ENCODE measurements around the gene EYA2.
A peak's percentile ranks its signal among the peaks of the same experiment; 100 is the strongest.

EYA2 gene

DNA sequence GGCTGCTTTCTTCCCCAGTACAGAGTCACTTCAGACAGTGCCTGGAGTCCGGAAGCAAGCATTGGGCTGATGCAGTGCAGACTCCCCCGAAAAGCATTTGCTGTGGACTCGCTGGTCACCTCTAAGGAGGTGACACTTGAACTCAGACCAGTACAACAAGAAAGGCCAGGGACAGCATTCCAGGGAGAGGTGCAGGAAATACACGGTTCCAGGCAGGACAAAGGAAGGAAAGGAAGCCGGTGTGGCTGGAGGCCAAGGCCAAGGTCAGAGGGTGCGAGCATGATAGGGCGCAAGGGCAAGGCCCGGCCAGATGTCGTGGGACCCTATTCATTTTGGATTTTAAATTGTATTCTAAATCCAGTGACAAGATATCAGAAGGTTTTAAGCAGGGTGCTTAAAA, 300.9 kb downstream of the EYA2 start:
- TF ChIP-seq, protein P1, sequence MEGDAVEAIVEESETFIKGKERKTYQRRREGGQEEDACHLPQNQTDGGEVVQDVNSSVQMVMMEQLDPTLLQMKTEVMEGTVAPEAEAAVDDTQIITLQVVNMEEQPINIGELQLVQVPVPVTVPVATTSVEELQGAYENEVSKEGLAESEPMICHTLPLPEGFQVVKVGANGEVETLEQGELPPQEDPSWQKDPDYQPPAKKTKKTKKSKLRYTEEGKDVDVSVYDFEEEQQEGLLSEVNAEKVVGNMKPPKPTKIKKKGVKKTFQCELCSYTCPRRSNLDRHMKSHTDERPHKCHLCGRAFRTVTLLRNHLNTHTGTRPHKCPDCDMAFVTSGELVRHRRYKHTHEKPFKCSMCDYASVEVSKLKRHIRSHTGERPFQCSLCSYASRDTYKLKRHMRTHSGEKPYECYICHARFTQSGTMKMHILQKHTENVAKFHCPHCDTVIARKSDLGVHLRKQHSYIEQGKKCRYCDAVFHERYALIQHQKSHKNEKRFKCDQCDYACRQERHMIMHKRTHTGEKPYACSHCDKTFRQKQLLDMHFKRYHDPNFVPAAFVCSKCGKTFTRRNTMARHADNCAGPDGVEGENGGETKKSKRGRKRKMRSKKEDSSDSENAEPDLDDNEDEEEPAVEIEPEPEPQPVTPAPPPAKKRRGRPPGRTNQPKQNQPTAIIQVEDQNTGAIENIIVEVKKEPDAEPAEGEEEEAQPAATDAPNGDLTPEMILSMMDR (conservative IDR thresholded peaks at IDR 0.05; ENCODE audit: low read length): no peak
- no peak for TF ChIP-seq EZH2phosphoT487 (IDR thresholded peaks at IDR 0.05; ENCODE audit: borderline replicate concordance)
- no peak overlapping the region for H3K4me2 ChIP-seq (ENCODE audit: low read depth, low read length, poor library complexity, severe bottlenecking)
- H4K20me1 ChIP-seq (ENCODE audit: insufficient read depth, low read length, poor library complexity, severe bottlenecking): no peaks in the 10 kb centered on the region
- no peak overlapping the region for H3K9ac ChIP-seq (ENCODE audit: low read depth, low read length, poor library complexity, severe bottlenecking)
- peaks cover 5% of the 10 kb centered on the region for H3K4me1 ChIP-seq (ENCODE audit: insufficient read depth, low read length, poor library complexity, severe bottlenecking)
- no peak overlapping the region for H2AFZ ChIP-seq (ENCODE audit: low read length)
- H3K36me3 ChIP-seq (ENCODE audit: insufficient read depth, low read length): no peaks in the 10 kb centered on the region
- H3K27me3 ChIP-seq (ENCODE audit: insufficient read depth, low read length, poor library complexity, severe bottlenecking): peaks cover 15% of the 10 kb centered on the region
- no peak overlapping the region for H3K4me3 ChIP-seq (ENCODE audit: low read length, poor library complexity, severe bottlenecking)
- H3K9me3 ChIP-seq (ENCODE audit: insufficient read depth, low read depth, low read length): no peaks in the 10 kb centered on the region
- H3F3A ChIP-seq (ENCODE audit: low read depth): no peaks in the 10 kb centered on the region
- H3K79me2 ChIP-seq (ENCODE audit: insufficient read depth, low read length): no peaks in the 10 kb centered on the region
- H3K9me2 ChIP-seq (replicated peaks; ENCODE audit: low read depth, low read length): no peaks in the 10 kb centered on the region

- no peaks in the 10 kb centered on the region for H4K20me1 ChIP-seq (ENCODE audit: insufficient read depth, low read length, poor library complexity, severe bottlenecking)
- no peak overlapping the region for H3K9ac ChIP-seq (ENCODE audit: low read depth, low read length, poor library complexity, severe bottlenecking)
- H3K4me3 ChIP-seq (ENCODE audit: low read length, poor library complexity, severe bottlenecking): peak overlapping the region; percentile 64
- H3K79me2 ChIP-seq (ENCODE audit: insufficient read depth, low read length): no peaks in the 10 kb centered on the region
- H3K4me2 ChIP-seq (ENCODE audit: low read depth, low read length, poor library complexity, severe bottlenecking): peak overlapping the region; percentile 83
- peaks cover 7% of the 10 kb centered on the region for H3K27me3 ChIP-seq (ENCODE audit: insufficient read depth, low read length, poor library complexity, severe bottlenecking)
- H3K9me2 ChIP-seq (replicated peaks; ENCODE audit: low read depth, low read length): no peaks in the 10 kb centered on the region
- H3K4me1 ChIP-seq (ENCODE audit: insufficient read depth, low read length, poor library complexity, severe bottlenecking): peaks cover 5% of the 10 kb centered on the region
- peak overlapping the region; percentile 99 for H2AFZ ChIP-seq (ENCODE audit: low read length)
- no peaks in the 10 kb centered on the region for H3K9me3 ChIP-seq (ENCODE audit: insufficient read depth, low read depth, low read length)
- no peaks in the 10 kb centered on the region for H3F3A ChIP-seq (ENCODE audit: low read depth)
- no peak for TF ChIP-seq EZH2phosphoT487 (IDR thresholded peaks at IDR 0.05; ENCODE audit: borderline replicate concordance)
- TF ChIP-seq, protein P1 (conservative IDR thresholded peaks at IDR 0.05; ENCODE audit: low read length): peak; percentile 96
- no peaks in the 10 kb centered on the region for H3K36me3 ChIP-seq (ENCODE audit: insufficient read depth, low read length)
Observed at GRCh38 chr20:47196091-47197081, 301.7 kb downstream of the EYA2 start.

DNA sequence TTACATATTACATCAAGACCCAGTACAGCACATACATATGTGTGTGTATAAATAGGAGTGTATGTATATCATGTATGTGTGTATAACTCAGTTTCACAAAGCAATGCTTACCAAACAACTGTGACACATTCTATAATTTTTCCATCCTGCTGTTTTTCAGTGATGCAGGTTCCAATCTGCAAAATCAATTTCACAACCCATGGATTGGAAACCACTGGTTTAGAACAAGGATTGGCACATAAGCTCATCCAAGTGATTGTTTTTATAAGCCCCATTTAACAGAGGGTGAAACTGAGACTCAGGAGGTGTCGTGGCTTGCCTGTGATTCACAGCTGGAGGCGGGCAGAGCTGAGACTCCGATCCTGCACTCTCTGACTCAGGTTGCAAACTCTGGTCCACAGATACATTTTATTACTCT, 303.6 kb downstream of the EYA2 start:
- Histone ChIP-seq H2AFZ (ENCODE audit: low read length) (no peak overlapping the region), H4K20me1 (ENCODE audit: insufficient read depth, low read length, poor library complexity, severe bottlenecking) (no peaks in the 10 kb centered on the region), H3K4me2 (ENCODE audit: low read depth, low read length, poor library complexity, severe bottlenecking) (no peak overlapping the region), H3F3A (ENCODE audit: low read depth) (no peaks in the 10 kb centered on the region), H3K9ac (ENCODE audit: low read depth, low read length, poor library complexity, severe bottlenecking) (no peak overlapping the region), H3K27me3 (ENCODE audit: insufficient read depth, low read length, poor library complexity, severe bottlenecking) (no peaks in the 10 kb centered on the region), H3K9me3 (ENCODE audit: insufficient read depth, low read depth, low read length) (no peaks in the 10 kb centered on the region), H3K9me2 (replicated peaks; ENCODE audit: low read depth, low read length) (no peaks in the 10 kb centered on the region), H3K4me3 (ENCODE audit: low read length, poor library complexity, severe bottlenecking) (no peak overlapping the region), H3K36me3 (ENCODE audit: insufficient read depth, low read length) (no peaks in the 10 kb centered on the region), H3K4me1 (ENCODE audit: insufficient read depth, low read length, poor library complexity, severe bottlenecking) (peaks cover 5% of the 10 kb centered on the region), H3K79me2 (ENCODE audit: insufficient read depth, low read length) (no peaks in the 10 kb centered on the region)
- TF ChIP-seq, protein P1 (conservative IDR thresholded peaks at IDR 0.05; ENCODE audit: low read length): no peak
- no peak for TF ChIP-seq EZH2phosphoT487 (IDR thresholded peaks at IDR 0.05; ENCODE audit: borderline replicate concordance)

Measured in Loucy (cell line).